HL-60 (cell line): ENCODE data around the gene SYT6.

Experiments used
- GABPA ChIP-seq: IDR thresholded peaks from 2 replicates; pipeline ENCODE4 v1.6.1; 2012; ENCODE audit warnings: low read depth
- POLR2AphosphoS5 ChIP-seq: IDR thresholded peaks from 2 replicates; pipeline ENCODE4 v1.6.1; 2012; ENCODE audit warnings: low read depth
- SPI1 ChIP-seq: IDR thresholded peaks from 2 replicates; pipeline ENCODE4 v1.6.1; 2012; ENCODE audit warnings: low read depth, mild to moderate bottlenecking, borderline replicate concordance
- TF ChIP-seq, protein P1 (sequence below): IDR thresholded peaks from one replicate; pipeline ENCODE4 v1.5.1; 2011; ENCODE audit warnings: low read length, control low read depth, inconsistent platforms; ENCODE audit not compliant: insufficient read depth

DNA sequence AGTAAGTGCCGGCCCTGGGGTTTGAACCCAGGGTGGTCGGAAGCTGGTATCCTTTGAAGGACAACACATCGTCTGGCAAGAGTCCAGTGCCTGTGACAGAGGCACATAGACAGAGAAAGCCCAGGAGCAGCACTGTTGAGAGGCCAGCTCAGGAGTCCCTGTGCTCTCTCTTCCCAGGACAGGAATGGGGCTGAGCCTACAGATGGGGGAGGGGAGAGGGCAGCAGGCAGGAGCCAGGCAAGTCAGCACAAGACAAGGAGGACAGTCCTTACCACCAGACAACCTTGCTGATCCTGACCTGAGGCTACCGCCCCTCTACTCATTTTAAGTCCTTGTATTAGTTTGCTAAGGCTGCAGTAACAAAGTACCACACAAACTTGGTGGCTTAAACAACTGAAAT lies 27.7 kb upstream of the SYT6 start:
- TF ChIP-seq, protein P1, sequence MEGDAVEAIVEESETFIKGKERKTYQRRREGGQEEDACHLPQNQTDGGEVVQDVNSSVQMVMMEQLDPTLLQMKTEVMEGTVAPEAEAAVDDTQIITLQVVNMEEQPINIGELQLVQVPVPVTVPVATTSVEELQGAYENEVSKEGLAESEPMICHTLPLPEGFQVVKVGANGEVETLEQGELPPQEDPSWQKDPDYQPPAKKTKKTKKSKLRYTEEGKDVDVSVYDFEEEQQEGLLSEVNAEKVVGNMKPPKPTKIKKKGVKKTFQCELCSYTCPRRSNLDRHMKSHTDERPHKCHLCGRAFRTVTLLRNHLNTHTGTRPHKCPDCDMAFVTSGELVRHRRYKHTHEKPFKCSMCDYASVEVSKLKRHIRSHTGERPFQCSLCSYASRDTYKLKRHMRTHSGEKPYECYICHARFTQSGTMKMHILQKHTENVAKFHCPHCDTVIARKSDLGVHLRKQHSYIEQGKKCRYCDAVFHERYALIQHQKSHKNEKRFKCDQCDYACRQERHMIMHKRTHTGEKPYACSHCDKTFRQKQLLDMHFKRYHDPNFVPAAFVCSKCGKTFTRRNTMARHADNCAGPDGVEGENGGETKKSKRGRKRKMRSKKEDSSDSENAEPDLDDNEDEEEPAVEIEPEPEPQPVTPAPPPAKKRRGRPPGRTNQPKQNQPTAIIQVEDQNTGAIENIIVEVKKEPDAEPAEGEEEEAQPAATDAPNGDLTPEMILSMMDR = no peak
- TF ChIP-seq POLR2AphosphoS5 (no peak), GABPA (no peak), SPI1 (no peak)
